GM12891 (cell line): ENCODE measurements around the gene ZFP42.

Experiments used
- POLR2A ChIP-seq: IDR thresholded peaks from 2 replicates; pipeline ENCODE4 v1.6.1; 2011; ENCODE audit warnings: low read depth, low read length, control low read depth
- POLR2AphosphoS5 ChIP-seq: IDR thresholded peaks from 2 replicates; pipeline ENCODE4 v1.6.1; 2011; ENCODE audit warnings: low read depth, low read length, control low read depth
- TAF1 ChIP-seq: IDR thresholded peaks from 2 replicates; pipeline ENCODE4 v1.6.1; 2011; ENCODE audit warnings: low read depth, low read length, control low read depth

GRCh38 chr4:188006285-188006848 is 10.8 kb downstream of the ZFP42 start:
- TF ChIP-seq POLR2AphosphoS5 (no peak), TAF1 (no peak), POLR2A (no peak)
